Stimulated activated CD4-positive, alpha-beta T cell treated with anti-CD3 and anti-CD28 coated beads, Interleukin-1b, Interleukin-23, amount 100 ng/mL, for 1 hour (primary cell): Measurements from ENCODE around the gene PPP1R14B.

Source experiments
- DNase-seq, 2 donors: peaks; one replicate each; pipeline ENCODE4 v3.0.0-alpha.2; 2020; ENCODE audit warnings: low read depth in 2 of 2

PPP1R14B gene

GRCh38 chr11:64281957-64282770, 35.4 kb upstream of the PPP1R14B start:
- no peak for DNase-seq

DNA sequence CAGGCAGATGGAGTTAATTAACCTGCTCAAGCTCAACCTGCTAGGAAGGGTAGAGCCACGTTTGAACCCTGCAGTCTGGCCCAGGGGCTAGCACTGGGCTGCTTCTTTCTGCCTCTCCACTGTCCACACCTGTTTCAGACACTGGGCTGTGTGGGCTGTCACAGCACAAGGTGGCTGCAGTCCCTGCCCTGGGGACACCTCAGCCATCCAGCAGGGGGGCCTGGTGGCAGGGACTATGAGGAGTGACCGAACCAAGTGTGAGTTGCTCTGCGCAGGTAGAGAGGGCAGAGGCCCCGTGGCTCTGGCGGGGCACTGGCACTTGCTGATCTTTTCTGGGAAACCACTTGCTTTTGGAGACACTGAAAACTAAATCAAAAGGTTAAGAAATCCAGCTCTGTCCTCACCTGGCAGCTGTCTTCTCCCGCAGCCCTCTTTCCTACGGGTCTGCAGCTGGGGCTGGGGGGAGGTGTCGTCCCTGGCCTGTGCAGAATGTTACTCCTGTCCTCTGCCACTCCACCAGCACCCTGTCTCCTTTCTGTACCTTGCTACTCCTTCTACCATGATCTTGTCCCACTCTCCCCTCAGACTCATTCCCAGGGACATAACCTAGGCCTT, 31.9 kb upstream of the PPP1R14B start:
- DNase-seq: no peak

- no peak for DNase-seq
These were observed 30.1 kb upstream of the PPP1R14B start for GRCh38 chr11:64276653-64277431.

DNA sequence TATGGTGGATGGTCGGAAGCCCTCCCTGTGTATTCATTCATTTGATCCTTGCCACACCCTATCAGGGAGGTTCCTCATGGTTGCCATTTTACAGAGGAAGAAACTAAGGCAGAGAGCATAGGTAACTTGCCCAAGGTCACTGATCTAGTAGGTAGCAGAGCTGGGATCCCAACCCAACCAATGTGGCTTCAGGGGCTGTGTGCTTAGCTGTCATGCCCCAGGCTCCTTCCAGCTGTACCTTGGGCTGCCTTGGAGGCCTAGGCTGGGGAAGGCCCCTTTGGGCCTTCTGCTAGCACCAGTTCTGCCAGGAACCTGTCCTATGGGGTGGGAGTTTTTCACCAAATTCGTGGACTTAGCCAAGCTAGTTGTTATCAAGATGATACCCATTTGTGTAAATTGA, 29.1 kb upstream of the PPP1R14B start:
- DNase-seq: no peak

DNA sequence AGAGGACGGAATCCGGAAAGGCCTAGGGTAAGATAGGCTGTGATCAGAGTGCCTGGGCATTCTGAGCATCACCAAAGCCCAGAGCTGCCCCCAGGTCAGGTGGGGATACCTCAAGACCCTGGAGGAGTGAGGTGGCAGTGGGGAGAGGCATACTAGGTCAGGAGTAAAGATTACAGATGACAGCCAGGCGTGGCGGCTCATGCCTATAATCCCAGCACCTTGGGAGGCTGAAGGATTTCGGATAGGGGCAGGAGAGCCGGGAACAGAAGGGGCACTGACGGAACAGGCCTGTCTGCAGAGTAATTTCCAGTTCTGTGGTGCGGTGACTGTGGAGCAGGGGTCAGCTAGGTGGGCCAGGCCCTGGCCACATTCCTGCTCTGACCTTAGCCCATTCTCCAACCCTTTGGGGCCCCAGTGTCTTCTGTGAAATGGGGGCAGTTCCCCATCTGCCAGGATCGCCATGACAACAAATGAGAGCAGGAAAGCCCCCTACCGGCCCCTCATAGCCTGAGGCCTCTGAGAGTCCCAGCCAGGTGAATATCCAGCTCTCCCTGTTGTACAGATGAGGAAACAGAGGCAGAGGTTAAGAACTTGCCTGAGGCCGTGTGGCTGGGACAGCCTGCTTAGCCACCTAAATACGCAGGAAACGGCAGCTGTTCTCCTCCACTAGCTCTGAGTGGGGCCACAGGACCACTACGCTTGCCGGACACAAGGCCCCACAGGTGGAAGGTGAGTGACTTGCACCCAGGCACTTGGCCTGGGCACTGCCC, 28.5 kb upstream of the PPP1R14B start:
- no peak for DNase-seq

- DNase-seq: peak; percentile 91 to 97
These were observed 22.9 kb upstream of the PPP1R14B start for GRCh38 chr11:64269540-64270220.

DNA sequence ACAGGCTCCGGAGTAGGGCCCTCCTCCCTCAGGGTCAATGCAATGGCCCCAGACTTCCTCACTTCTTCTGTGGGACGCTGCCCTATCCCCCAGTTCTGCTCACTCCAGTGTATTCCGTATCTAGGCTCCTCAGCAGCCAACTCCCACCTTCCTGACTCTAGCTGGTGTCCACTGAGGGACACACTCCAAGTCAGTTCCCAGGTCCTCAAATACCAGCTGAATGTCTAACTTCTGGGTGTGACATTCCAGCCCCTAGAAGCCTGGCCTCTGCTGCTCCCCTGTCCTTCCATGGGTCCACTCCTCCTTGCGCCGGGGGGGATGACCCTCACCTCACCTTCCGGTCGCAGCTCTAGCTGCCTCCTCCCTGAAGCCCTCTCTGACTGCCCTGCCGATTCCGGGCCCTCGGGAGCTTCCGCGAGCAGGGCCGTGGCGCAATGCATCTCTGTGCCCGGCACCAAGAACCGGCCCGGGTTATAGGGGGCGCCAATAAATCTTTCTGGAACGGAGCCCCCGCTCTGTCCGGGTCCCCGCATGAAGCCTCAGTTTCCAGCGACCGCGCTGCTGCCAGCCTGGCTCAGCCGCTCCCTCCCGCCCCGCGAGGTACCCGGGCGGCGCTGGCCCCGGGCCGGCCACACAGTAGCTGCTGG, 22.3 kb upstream of the PPP1R14B start:
- peak in 1 of 2 donors; percentile 22 for DNase-seq

- no peak for DNase-seq
These were observed 21.5 kb upstream of the PPP1R14B start for GRCh38 chr11:64268025-64268892.

GRCh38 chr11:64267207-64267945, 20.6 kb upstream of the PPP1R14B start:
- DNase-seq: no peak

DNA sequence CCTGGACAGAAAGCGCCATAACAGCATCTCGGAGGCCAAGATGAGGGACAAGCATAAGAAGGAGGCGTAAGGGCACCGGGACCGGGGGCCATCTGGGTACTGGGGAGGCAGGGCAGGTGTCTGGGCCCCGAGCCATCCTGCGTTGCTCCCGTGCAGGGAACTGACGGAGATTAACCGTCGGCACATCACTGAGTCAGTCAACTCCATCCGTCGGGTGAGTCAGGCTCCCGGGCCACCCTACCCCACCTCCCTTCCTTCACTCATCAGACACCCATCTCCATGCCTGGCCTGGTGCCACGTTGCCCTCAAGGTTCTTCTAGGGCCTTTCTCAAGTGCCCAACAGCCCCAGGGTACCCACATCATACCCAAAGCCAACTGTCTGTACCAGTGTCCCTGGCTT, 19.6 kb upstream of the PPP1R14B start:
- no peak for DNase-seq

- DNase-seq: no peak
These were observed 18.7 kb upstream of the PPP1R14B start for GRCh38 chr11:64265176-64266160.

- no peak for DNase-seq
These were observed 17.7 kb upstream of the PPP1R14B start for GRCh38 chr11:64264371-64264852.

GRCh38 chr11:64263947-64264317, 17.2 kb upstream of the PPP1R14B start:
- DNase-seq: no peak

DNA sequence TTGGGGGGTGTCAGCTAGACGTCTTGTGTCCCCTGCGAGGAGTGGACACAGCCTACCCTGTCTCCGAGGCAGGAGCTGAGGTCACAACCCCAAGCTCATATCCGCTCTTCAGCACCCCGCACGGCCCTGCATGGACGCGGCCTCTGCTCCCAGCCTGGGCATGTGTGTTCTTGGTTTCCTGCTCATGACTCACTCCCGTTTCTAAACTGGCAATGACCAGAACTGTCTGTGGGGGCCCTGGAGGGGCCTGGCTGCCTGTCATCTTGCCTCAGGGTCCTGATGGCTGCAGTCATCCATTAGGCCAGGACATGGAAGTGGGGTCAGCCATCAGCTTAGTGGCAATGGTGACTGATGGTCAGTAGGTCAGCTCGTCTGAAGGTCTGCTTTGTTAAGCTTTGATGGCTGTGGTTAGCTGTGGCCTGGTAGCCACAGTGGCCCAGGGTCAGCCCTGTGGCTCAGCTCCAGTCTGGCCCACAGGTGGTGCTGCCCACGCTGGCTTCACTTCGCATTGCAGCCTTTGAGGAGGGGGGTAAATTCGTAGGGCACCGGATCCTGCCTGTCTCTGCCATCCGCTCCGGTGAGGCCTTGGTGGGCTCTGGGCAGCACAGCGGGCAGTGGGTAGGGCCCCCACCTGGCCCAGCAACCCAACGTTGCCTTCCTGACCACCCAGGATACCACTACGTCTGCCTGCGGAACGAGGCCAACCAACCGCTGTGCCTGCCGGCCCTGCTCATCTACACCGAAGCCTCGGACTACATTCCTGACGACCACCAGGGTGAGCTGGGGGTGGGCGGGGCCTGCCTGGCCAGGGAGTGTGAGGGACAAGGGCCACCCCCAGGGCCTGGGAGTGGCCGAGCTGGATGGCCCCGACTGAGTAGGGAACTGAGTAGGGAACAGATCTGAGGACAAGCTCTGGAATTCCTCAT, 16.5 kb upstream of the PPP1R14B start:
- no peak for DNase-seq

DNA sequence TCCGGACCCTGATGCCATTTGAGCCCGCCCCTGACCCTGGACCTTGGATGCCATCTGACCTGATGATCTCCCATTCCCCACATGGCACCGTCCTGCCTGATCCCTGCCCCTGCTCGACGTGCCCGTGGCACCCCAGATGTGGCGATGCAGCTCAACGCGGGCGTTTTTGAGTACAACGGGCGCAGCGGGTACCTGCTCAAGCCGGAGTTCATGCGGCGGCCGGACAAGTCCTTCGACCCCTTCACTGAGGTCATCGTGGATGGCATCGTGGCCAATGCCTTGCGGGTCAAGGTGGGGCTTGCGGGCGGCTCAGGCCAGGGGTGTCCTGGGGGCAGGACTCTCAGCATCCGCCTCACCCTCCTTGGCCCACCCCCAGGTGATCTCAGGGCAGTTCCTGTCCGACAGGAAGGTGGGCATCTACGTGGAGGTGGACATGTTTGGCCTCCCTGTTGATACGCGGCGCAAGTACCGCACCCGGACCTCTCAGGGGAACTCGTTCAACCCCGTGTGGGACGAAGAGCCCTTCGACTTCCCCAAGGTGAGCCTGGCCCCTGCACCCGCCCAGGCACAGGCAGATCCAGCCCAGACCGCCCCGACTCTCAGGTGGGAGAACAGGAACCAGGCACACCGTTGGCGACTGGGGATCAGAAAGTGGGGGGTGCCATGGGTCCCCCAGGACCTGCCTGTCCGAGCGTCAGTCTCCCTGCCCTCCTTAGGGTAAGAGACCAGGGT, 15.7 kb upstream of the PPP1R14B start:
- DNase-seq: no peak

GRCh38 chr11:64261556-64262080, 14.9 kb upstream of the PPP1R14B start:
- DNase-seq: no peak
